B cell (primary cell): ENCODE results near the gene TCFL5. TPM values are rescaled to one million over a fixed set of nuclear protein-coding genes. Genes with fewer than 3 reads are reported as not detected.

Experiments used
- ATAC-seq: fragments of 200-7000 bp; cut with Tn5 transposase; one replicate; pipeline ENCODE4 v1.10.0; 2021; ENCODE audit warnings: low read depth, mild to moderate bottlenecking, moderate number of reproducible peaks, moderate library complexity
- CTCF ChIA-PET: fragments of 350-600 bp; sonication (Branson Sonifier 250); formaldehyde crosslinking; loops from one replicate; lab custom pipeline; 2021; ENCODE audit warnings: antibody characterized with exemption, inconsistent platforms; lab: Charles Lee
- POLR2A ChIA-PET: fragments of 350-600 bp; sonication (Branson Sonifier 250); formaldehyde crosslinking; loops from one replicate; lab custom pipeline; 2021; ENCODE audit warnings: antibody characterized with exemption; lab: Charles Lee
- DNase-seq: peaks from one replicate; pipeline ENCODE4 v3.0.0; 2013
- H2AFZ ChIP-seq: 2 replicates; pipeline ENCODE4 v1.6.1; 2012; ENCODE audit warnings: mild to moderate bottlenecking, low read depth, low read length; ENCODE audit not compliant: insufficient read depth, poor library complexity, severe bottlenecking
- H3K27ac ChIP-seq, 2 donors: 1 replicate in 1 of 2; 2 replicates in 1 of 2; pipeline ENCODE4 v1.5.1; 2012 to 2013; ENCODE audit warnings: low read length in 2 of 2, mild to moderate bottlenecking in 2 of 2, moderate library complexity in 1 of 2
- H3K27me3 ChIP-seq, 4 experiments: fragments of 200-600 bp in 1 of 4; sonication (generic) in 1 of 4; replicated peaks in 1 of 4; 1 replicate in 2 of 4; 2 replicates in 2 of 4; pipeline versions ENCODE4 v1.6.1 to v1.7.0; 2013 to 2016; ENCODE audit warnings: low read length in 3 of 4, mild to moderate bottlenecking in 2 of 4, mixed read lengths in 1 of 4, moderate library complexity in 1 of 4; ENCODE audit not compliant: insufficient read depth in 4 of 4, control insufficient read depth in 3 of 4; ENCODE audit errors: control extremely low read depth in 1 of 4
- H3K36me3 ChIP-seq, 2 experiments: replicated peaks in 1 of 2; 1 replicate in 1 of 2; 2 replicates in 1 of 2; pipeline versions ENCODE4 v1.6.1 to v1.7.1; 2013; ENCODE audit warnings: low read length in 1 of 2; ENCODE audit not compliant: insufficient read depth in 2 of 2, control insufficient read depth in 1 of 2; ENCODE audit errors: control extremely low read depth in 1 of 2, extremely low read depth in 1 of 2
- H3K4me1 ChIP-seq, 2 donors: fragments of 200-600 bp in 1 of 2; sonication (generic) in 1 of 2; 1 replicate in 1 of 2; 2 replicates in 1 of 2; pipeline versions ENCODE4 v1.5.1 to v1.6.1; 2013 to 2017; ENCODE audit warnings: low read length in 2 of 2; ENCODE audit not compliant: control insufficient read depth in 2 of 2, insufficient read depth in 2 of 2
- H3K4me2 ChIP-seq: replicated peaks from 2 replicates; pipeline ENCODE3; 2012; ENCODE audit warnings: mild to moderate bottlenecking, low read depth, low read length; ENCODE audit not compliant: poor library complexity, severe bottlenecking
- H3K4me3 ChIP-seq, 5 experiments: fragments of 200-600 bp in 1 of 5; sonication (generic) in 1 of 5; 1 replicate in 3 of 5; 2 replicates in 2 of 5; pipeline versions ENCODE4 v1.5.1 to v1.7.0; 2011 to 2016; ENCODE audit warnings: low read length in 4 of 5, mild to moderate bottlenecking in 4 of 5, low read depth in 2 of 5, control low read depth in 1 of 5, moderate library complexity in 1 of 5; ENCODE audit not compliant: insufficient read depth in 1 of 5; ENCODE audit errors: control extremely low read depth in 1 of 5, extremely low read depth in 1 of 5
- H3K79me2 ChIP-seq: fragments of 200-600 bp; sonication (generic); one replicate; pipeline ENCODE4 v1.6.0; 2016; ENCODE audit warnings: low read length; ENCODE audit not compliant: control insufficient read depth, insufficient read depth
- H3K9ac ChIP-seq: fragments of 200-600 bp; sonication (generic); 2 replicates; pipeline ENCODE4 v1.6.1; 2017; ENCODE audit warnings: mild to moderate bottlenecking, low read length, moderate library complexity
- H3K9me3 ChIP-seq, 3 donors: one replicate each; pipeline versions ENCODE4 v1.6.1 to v1.7.1; 2013; ENCODE audit warnings: low read length in 2 of 3; ENCODE audit not compliant: control insufficient read depth in 2 of 3, insufficient read depth in 1 of 3; ENCODE audit errors: control extremely low read depth in 1 of 3
- H4K20me1 ChIP-seq: 2 replicates; pipeline ENCODE4 v1.6.0; 2012; ENCODE audit warnings: mild to moderate bottlenecking, low read length; ENCODE audit not compliant: insufficient read depth, control insufficient read depth, poor library complexity, severe bottlenecking
- H3K27ac Mint-ChIP-seq: one replicate; pipeline ENCODE4 v1.8.0; 2021; ENCODE audit warnings: mixed read lengths
- H3K27me3 Mint-ChIP-seq: one replicate; pipeline ENCODE4 v1.8.0; 2021; ENCODE audit warnings: mixed read lengths
- H3K4me1 Mint-ChIP-seq: one replicate; pipeline ENCODE4 v1.8.0; 2021; ENCODE audit warnings: mixed read lengths
- H3K4me3 Mint-ChIP-seq: one replicate; pipeline ENCODE4 v1.8.0; 2021; ENCODE audit warnings: mixed read lengths
- H3K9me3 Mint-ChIP-seq: one replicate; pipeline ENCODE4 v1.8.0; 2022; ENCODE audit warnings: mixed read lengths; ENCODE audit not compliant: insufficient read depth
- CTCF ChIP-seq: fragments of 200-600 bp; IDR thresholded peaks from one replicate; pipeline ENCODE4 v1.8.0; 2022; ENCODE audit warnings: antibody characterized with exemption, mild to moderate bottlenecking
- EZH2 ChIP-seq: IDR thresholded peaks from 2 replicates; pipeline ENCODE4 v1.6.1; 2012; ENCODE audit warnings: borderline replicate concordance, low read depth, mild to moderate bottlenecking, moderate library complexity, low read length; ENCODE audit not compliant: insufficient read depth, poor library complexity, severe bottlenecking
- WGBS: methylation state at CpG from one replicate; pipeline ENCODE4 v1.1.5; 2013; ENCODE audit warnings: missing lambda C conversion rate; ENCODE audit not compliant: insufficient coverage; 5-methylcytosine and 5-hydroxymethylcytosine counted together
- intact Hi-C: fragments of 100-400 bp; cut with micrococcal nuclease; formaldehyde crosslinking; loops from one replicate; pipeline ENCODE4 v1.10.0; 2022
- polyA plus RNA-seq: library from polyadenylated mRNA; depleted of rRNA; stranded (reverse); fragments of >200 nt; gene quantifications from 2 replicates; pipeline ENCODE4 v1.2.3, GENCODE V29; 2012
- total RNA-seq, 2 donors: library from RNA; stranded (reverse); fragments of 120-200 nt in 1 of 2; gene quantifications; 1 replicate in 1 of 2; 2 replicates in 1 of 2; pipeline versions ENCODE4 v1.2.3 to v1.2.4, GENCODE V29; 2013 to 2022

The TCFL5 gene
- total and polyA plus RNA-seq, 2 donors (not counting 1 experiment from before 2014, with no cell fraction given), result 2.0 to 16.2 TPM

GRCh38 chr20:62834967-62835730 is 26.5 kb downstream of the TCFL5 start:
- CTCF ChIA-PET, result interaction anchor here (0.8 kb wide), 1 partner anchor 9 kb away, joined by 3 read pairs; no protein-coding TSS in a partner anchor
- H3K4me3 ChIP-seq, result no peak overlapping the region
- H3K4me1 Mint-ChIP-seq, result peaks cover 46% of the 10 kb centered on the region
- H3K4me1 ChIP-seq, result peaks cover 40 to 50% of the 10 kb centered on the region in 2 donors
- 95% methylated on average over 17 of the region's 24 CpGs for WGBS
- H3K36me3 ChIP-seq, result peaks cover 0 to 3% of the 10 kb centered on the region in 2 experiments
- DNase-seq (no peak), ATAC-seq (no peak)
- H3K27ac Mint-ChIP-seq, result peak overlapping the region; percentile 6
- no peaks in the 10 kb centered on the region for H3K9me3 ChIP-seq
- H3K27me3 ChIP-seq, result no peaks in the 10 kb centered on the region
- no peaks in the 10 kb centered on the region for H3K27me3 Mint-ChIP-seq
- intact Hi-C loops, result no loop called here
- H4K20me1 ChIP-seq, result no peaks in the 10 kb centered on the region
- no peak overlapping the region for H3K4me2 ChIP-seq
- H3K4me3 Mint-ChIP-seq, result peak overlapping the region; percentile 17
- no peak overlapping the region for H3K9ac ChIP-seq
- no peaks in the 10 kb centered on the region for H3K9me3 Mint-ChIP-seq
- POLR2A ChIA-PET, result no interaction called here
- no peak for TF ChIP-seq EZH2
- TF ChIP-seq CTCF, result no peak
- no peaks in the 10 kb centered on the region for H3K79me2 ChIP-seq
- no peak overlapping the region for H3K27ac ChIP-seq
- no peak overlapping the region for H2AFZ ChIP-seq

- H3K79me2 ChIP-seq, result no peaks in the 10 kb centered on the region
- H3K36me3 ChIP-seq, result peaks cover 0 to 3% of the 10 kb centered on the region in 2 experiments
- DNase-seq, result no peak
- ChIA-PET POLR2A (interaction anchor here (1.0 kb wide), 1 partner anchor 39 kb away, joined by 3 read pairs; no protein-coding TSS in a partner anchor), CTCF (interaction anchor here (1.2 to 1.9 kb wide), 4 partner anchors 10 to 69 kb away, joined by 3 to 10 read pairs (median 4); no protein-coding TSS in a partner anchor)
- intact Hi-C loops, result loop anchor here (2.0 kb wide), 1 partner anchor 38 kb away; no protein-coding TSS in a partner anchor
- H3K27ac Mint-ChIP-seq, result peak overlapping the region; percentile 89
- 61% methylated on average over 10 of the region's 14 CpGs for WGBS
- no peaks in the 10 kb centered on the region for H3K9me3 ChIP-seq
- H3K27ac ChIP-seq, result peak overlapping the region; percentile 38 to 59
- peaks cover 32% of the 10 kb centered on the region for H3K4me1 Mint-ChIP-seq
- peak overlapping the region; percentile 29 to 56 (median 43) for H3K4me3 ChIP-seq
- peaks cover 32 to 39% of the 10 kb centered on the region in 2 donors for H3K4me1 ChIP-seq
- no peaks in the 10 kb centered on the region for H3K9me3 Mint-ChIP-seq
- no peaks in the 10 kb centered on the region for H4K20me1 ChIP-seq
- TF ChIP-seq EZH2, result no peak
- no peak for TF ChIP-seq CTCF
- no peaks in the 10 kb centered on the region for H3K27me3 ChIP-seq
- peak; percentile 31 for ATAC-seq
- H3K9ac ChIP-seq, result peak overlapping the region; percentile 11
- peak overlapping the region; percentile 77 for H3K4me3 Mint-ChIP-seq
- no peaks in the 10 kb centered on the region for H3K27me3 Mint-ChIP-seq
- peak overlapping the region; percentile 44 for H2AFZ ChIP-seq
- H3K4me2 ChIP-seq, result peak overlapping the region; percentile 82
Observed at GRCh38 chr20:62832951-62833391, 28.7 kb downstream of the TCFL5 start.
